ENCODE results near the gene CIRBP.

GRCh38 chr19:1226227-1226518 is 43.0 kb upstream of the CIRBP start:
- no peak for TF ChIP-seq CTCF (conservative IDR thresholded peaks at IDR 0.05; ENCODE audit: low read depth, low read length)
- TF ChIP-seq EZH2 (IDR thresholded peaks at IDR 0.05; ENCODE audit: low read length, unreplicated experiment), result no peak
- no peak for TF ChIP-seq EZH2phosphoT487 (IDR thresholded peaks at IDR 0.05; ENCODE audit: borderline replicate concordance, low read length)
